M059J (cell line): ENCODE data around the gene CTTN. TPM values are rescaled to one million over a fixed set of nuclear protein-coding genes. Genes with fewer than 3 reads are reported as not detected.

ENCODE experiments used
- DNase-seq: peaks from one replicate; pipeline ENCODE4 v3.0.0-alpha.2; 2012; ENCODE audit warnings: low read depth
- total RNA-seq: library from RNA; depleted of rRNA; stranded (reverse); fragments of >200 nt; shearing (Covaris generic); gene quantifications from 2 replicates; pipeline ENCODE4 v1.2.3, GENCODE V29; 2014; rRNA removed

CTTN gene
- total RNA-seq, result 127 and 147 TPM in 2 replicates

DNA sequence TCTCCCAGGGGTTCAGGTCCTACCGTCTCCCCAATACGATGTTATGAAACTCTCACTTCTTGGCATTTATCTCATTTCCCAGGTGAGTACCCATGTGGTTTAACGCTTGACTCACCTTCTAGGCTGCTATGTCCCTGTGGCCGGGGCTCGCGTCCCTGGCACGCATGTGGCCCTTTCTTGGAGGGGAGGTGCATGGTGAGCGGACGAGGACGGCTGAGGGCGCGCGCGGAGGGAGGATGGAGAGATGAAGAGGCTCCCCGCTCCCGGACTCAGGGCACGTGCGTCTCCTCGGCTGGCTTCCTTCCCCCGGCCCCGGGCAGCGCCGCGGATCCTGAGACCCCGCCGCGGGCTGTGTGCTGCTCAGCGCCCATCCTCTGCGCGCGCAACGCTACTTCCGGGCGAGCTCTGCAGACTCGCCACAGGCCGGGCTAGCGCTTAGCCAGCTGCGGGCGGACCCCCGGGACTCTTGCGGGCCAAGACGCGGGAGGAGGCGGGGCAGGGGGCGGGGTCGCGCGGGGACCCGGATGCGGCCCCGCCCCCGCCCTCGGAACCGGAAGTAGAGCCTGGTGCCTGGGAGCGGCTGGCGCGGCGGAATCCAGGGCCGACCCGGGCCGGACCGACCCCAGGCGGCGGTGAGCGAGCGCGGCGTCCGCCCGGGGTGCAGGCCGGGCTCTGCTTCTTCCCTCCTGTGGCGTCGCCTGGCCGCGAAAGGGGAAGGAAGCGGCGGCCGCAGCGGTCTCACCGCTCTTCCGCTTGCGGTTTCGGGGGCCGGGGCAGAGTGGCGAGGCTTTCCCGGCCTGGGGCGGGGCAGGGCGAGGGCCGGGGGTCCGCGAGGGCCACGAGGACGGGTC is at the start of gene CTTN:
TSS of gene CTTN (plus strand) at position 547 of the 851 bp plus-strand sequence. CDS start 8,769 bp downstream, outside the sequence.
- DNase-seq, result peak; percentile 72

- DNase-seq, result no peak
Measured at GRCh38 chr11:70348608-70349007, 49.7 kb upstream of the CTTN start.

DNA sequence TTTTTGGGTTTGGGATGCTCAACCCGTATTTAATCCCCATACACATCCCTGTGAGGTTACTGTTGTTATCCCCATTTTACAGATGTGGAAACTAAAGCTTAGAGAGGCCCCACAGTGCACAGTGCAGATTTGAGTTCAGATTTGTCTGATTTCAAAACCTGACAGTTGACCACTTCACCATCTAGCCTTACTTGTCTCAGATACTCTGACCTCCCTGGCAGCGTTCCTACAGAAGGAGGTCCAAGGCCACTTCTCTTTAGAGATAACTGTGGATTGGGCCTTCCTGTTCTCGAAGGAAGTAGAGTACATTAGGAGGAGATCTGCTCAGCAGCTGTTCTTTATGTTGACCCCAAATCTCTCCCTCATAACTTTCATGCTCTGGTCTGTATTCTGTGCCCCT is 46.7 kb upstream of the CTTN start:
- no peak for DNase-seq

GRCh38 chr11:70352100-70352499 is 46.2 kb upstream of the CTTN start:
- no peak for DNase-seq

DNA sequence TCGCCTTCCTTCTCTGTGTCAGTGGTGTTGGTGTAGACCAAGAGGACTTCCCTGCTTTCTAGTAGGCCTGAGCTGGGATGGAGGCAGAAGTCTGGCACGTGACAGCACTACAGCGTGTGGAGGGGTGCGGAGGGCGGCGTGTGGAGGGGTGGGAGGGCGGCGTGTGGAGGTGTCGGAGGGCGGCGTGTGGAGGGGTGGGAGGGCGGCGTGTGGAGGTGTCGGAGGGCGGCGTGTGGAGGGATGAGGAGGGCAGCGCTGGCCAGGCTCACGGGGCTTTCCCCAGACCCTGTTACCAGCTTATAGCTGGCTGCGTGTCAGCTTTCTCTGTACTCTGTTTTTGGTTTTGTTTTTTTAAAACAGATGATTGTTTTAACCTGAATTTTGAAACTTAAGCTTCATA is 45.7 kb upstream of the CTTN start:
- DNase-seq, result no peak

DNA sequence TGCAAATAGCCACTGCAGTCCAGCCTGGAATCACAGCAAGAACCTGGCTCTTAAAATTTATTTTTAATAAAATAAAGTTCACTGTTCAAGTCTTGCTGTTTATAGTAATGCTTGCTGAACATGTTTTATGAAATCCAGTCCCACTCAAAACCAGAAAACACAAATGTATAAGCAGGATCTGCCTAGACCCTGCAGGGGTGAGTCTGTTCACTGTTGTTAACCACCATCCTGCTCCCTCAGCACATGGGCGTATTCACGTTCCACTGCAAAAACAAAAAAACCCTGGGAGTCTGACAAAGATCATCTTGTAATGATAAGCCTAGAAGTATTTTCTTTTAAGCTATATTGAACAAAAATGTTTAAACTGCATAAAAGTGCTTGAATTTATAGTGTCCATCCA is 45.0 kb upstream of the CTTN start:
- no peak for DNase-seq

DNA sequence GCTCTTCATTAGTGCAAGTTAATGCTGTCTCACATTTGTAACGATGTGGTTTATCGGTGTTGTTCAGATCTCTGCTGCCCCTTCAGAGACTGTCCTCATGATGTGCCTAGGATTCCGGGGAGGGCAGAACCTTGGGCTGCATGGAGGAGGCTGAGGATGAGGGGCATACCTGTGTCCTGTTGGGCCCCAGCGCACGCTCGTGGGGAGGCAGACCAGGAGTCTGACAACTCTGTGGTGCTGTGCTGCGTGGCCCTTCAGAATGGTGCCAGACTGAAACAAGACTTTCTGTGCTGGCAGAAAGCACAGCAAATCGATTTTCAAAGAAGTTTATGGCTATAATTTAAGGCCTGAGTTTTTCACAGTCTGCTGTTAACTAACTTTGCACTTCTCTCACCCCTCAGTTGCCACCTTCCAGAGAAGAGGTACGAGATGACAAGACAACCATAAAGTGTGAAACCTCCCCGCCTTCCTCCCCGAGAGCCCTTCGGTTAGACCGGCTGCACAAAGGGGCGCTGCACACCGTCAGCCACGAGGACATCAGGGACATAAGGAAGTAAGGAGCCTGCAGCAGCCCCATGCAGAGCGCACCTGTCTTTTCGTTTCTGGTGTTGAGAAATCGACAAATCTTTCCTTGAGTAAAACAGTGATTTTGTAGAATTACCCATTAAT is 44.3 kb upstream of the CTTN start:
- DNase-seq, result no peak

- no peak for DNase-seq
Measured at GRCh38 chr11:70354629-70355028, 43.7 kb upstream of the CTTN start.

GRCh38 chr11:70358753-70359152 is 39.6 kb upstream of the CTTN start:
- DNase-seq, result no peak

GRCh38 chr11:70359451-70360205 is 38.7 kb upstream of the CTTN start:
- no peak for DNase-seq

DNA sequence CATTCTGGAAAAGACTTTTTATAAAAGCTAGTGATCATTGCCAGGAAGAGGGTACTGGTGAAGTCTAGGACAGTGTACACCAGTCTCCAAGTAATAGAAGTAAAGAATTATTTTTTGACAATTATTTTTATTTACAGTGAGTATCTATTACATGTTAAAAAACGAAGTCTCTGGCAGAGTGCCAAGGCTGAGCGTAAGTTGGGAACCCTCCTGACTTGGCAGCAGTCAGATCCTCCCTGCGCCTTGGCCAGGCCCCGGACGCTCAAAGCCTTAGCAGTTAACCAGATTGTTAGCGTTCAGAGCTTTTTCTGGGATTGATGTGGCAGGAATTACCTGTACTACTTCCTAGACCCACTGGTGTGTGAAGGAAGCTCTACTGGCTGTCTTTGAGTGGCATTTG is 38.1 kb upstream of the CTTN start:
- DNase-seq, result no peak

DNA sequence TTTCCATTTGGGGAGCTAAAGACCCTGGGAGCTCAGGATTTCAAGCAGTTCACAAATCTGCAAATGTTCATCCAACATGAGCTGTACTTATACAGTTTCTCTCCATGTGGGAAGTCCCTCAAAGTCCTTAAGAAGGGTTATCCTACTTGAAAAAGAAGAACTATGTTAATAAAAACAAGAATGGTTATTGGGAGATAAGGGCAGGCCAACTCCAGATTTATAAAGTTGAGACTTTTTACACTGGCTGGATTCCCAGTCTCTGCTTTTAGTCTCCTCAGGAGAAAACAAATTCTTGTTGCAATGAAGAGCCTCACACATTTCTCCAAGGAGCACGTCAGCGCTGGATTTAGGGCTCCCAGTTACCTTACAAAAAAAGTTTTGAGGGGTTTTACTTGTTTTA is 34.2 kb upstream of the CTTN start:
- DNase-seq, result no peak

DNA sequence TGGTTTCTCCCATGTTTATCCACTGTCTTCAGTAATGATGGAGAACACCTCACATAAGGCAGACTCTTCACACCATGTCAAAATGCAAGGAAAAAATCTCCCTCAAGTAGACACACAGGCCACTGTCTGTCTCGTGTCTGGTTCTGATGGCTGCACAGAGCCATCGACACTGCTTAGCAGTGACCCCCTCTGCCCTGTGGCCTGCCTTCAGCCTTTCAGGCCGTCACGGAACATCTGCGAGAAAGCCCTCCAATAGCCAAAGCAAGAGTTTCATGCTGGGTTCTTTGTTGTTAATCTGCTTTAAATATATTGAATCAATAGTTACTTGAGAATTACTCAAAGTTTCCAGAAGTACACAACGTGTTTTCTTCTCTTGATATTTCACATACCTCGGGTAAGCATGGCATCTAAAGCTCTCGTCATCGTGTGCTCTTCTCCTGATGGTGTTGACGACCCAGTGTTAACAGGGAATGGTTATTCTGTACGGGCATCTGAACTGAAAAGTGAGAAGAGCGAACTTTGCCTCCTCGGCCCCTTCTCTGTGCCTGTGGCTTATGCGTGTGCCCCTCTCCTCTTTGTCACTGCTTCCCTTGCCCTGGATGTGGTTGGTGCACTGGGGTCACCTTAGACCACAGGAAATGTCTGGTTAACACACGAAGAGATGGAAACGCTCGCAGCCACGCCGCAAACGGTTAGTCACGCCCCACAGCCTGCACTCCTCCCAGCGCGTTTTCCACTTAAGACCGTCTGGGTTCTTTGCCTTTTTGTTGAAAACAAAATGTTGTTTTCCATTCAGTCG is 33.4 kb upstream of the CTTN start:
- DNase-seq, result no peak

GRCh38 chr11:70365544-70365927 is 32.8 kb upstream of the CTTN start:
- no peak for DNase-seq

- peak; percentile 34 for DNase-seq
Measured at GRCh38 chr11:70367071-70367470, 31.3 kb upstream of the CTTN start.

- no peak for DNase-seq
Measured at GRCh38 chr11:70368961-70369360, 29.4 kb upstream of the CTTN start.

DNA sequence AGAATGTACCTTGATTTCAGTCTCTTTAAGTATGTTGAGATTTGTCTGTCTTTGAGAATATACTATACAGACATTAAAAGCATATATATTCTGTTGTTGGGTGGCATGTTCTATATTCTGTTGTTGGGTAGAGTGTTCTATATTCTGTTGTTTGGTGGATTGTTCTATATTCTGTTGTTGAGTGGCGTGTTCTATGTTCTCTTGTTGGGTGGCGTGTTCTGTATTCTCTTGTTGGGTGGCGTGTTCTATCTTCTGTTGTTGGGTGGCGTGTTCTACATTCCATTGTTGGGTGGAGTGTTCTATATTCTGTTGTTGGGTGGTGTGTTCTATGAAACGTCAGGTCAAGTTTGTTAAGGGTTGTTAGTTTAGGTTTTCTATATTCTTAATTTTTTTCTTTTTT is 27.1 kb upstream of the CTTN start:
- DNase-seq, result no peak

GRCh38 chr11:70372076-70372475 is 26.3 kb upstream of the CTTN start:
- DNase-seq, result no peak

DNA sequence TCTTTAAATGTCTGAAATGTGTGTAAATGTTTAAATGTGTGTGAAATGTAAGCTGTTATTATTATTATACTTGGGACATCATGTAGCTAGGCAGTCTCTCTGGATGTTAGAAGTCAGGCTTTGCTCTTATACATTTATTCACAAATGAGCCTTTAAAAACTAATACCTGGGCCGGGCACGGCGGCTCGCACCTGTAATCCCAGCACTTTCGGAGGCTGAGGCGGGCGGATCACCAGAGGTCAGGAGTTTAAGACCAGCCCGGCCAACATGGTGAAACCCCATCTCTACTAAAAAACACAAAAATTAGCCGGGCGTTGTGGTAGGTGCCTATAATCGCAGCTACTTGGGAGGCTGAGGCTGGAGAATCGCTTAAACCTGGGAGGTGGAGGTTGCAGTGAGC is 21.7 kb upstream of the CTTN start:
- DNase-seq, result no peak

- DNase-seq, result no peak
Measured at GRCh38 chr11:70377645-70378044, 20.7 kb upstream of the CTTN start.

- no peak for DNase-seq
Measured at GRCh38 chr11:70378506-70379134, 19.7 kb upstream of the CTTN start.
